HCT116 (cell line): Measurements from ENCODE around the gene SDC3.

ENCODE experiments used
- ATF3 ChIP-seq: IDR thresholded peaks from 2 replicates; pipeline ENCODE4 v1.6.1; 2012
- CEBPB ChIP-seq: IDR thresholded peaks from 2 replicates; pipeline ENCODE4 v1.6.1; 2012; ENCODE audit warnings: low read depth
- CTCF ChIP-seq, 3 experiments: fragments of 200-600 bp in 1 of 3; sonication (generic) in 1 of 3; IDR thresholded peaks in 2 of 3; conservative IDR thresholded peaks in 1 of 3; 2 replicates each; pipeline ENCODE4 v1.5.1; 2012 to 2017; ENCODE audit warnings: low read depth in 2 of 3, low read length in 2 of 3, antibody characterized with exemption in 1 of 3, borderline replicate concordance in 1 of 3, control low read depth in 1 of 3, mild to moderate bottlenecking in 1 of 3, mixed read lengths in 1 of 3, mixed run types in 1 of 3, moderate library complexity in 1 of 3; ENCODE audit not compliant: insufficient read depth in 1 of 3
- EGR1 ChIP-seq: IDR thresholded peaks from 2 replicates; pipeline ENCODE4 v1.6.1; 2012; ENCODE audit warnings: low read depth
- ELF1 ChIP-seq: IDR thresholded peaks from 2 replicates; pipeline ENCODE4 v1.6.1; 2012; ENCODE audit warnings: low read depth, borderline replicate concordance
- EZH2 ChIP-seq: fragments of 200-600 bp; sonication (generic); IDR thresholded peaks from 2 replicates; pipeline ENCODE4 v1.6.1; 2017; ENCODE audit warnings: antibody characterized with exemption, mixed run types
- MAX ChIP-seq: IDR thresholded peaks from 2 replicates; pipeline ENCODE4 v1.6.1; 2012
- POLR2A ChIP-seq: IDR thresholded peaks from 2 replicates; pipeline ENCODE4 v1.7.0; 2011; ENCODE audit warnings: borderline replicate concordance; ENCODE audit not compliant: insufficient read depth, insufficient read length; ENCODE audit errors: extremely low read depth
- POLR2AphosphoS5 ChIP-seq: IDR thresholded peaks from 2 replicates; pipeline ENCODE4 v1.6.1; 2011; ENCODE audit warnings: mild to moderate bottlenecking, low read depth, low read length, moderate library complexity
- SIN3A ChIP-seq: IDR thresholded peaks from 2 replicates; pipeline ENCODE4 v1.6.1; 2012; ENCODE audit warnings: low read depth
- TCF7L2 ChIP-seq: IDR thresholded peaks from 2 replicates; pipeline ENCODE4 v1.7.0; 2011; ENCODE audit warnings: borderline replicate concordance, inconsistent platforms; ENCODE audit not compliant: insufficient read depth, insufficient read length; ENCODE audit errors: extremely low read depth
- ZBTB33 ChIP-seq: IDR thresholded peaks from 2 replicates; pipeline ENCODE4 v1.6.1; 2011; ENCODE audit warnings: mild to moderate bottlenecking, low read length, moderate library complexity; ENCODE audit not compliant: insufficient replicate concordance; ENCODE audit errors: extremely low read depth
- ZFX ChIP-seq: fragments of 450-650 bp; IDR thresholded peaks from 2 replicates; pipeline ENCODE4 v1.6.1; 2017

- TF ChIP-seq POLR2AphosphoS5 (no peak), EZH2 (no peak), CTCF (IDR thresholded peaks at IDR 0.05 in 2 of 3, conservative IDR thresholded peaks at IDR 0.05 in 1 of 3; ENCODE audit: borderline replicate concordance in 1 of 3, insufficient read depth in 1 of 3, low read depth in 2 of 3, low read length in 2 of 3) (no peak), MAX (no peak), TCF7L2 (no peak), EGR1 (no peak), CEBPB (no peak), ZFX (no peak), POLR2A (no peak), ELF1 (no peak), ZBTB33 (no peak), SIN3A (no peak), ATF3 (no peak)
Measured at GRCh38 chr1:30881319-30882181, 27.0 kb downstream of the SDC3 start.
